Measurements from ENCODE around the gene CTTN.
"Not testable (repeated sequence)": the region's sequence is repeated elsewhere in the genome, so short reads cannot be mapped to it uniquely, and the experiment has no call there.

The CTTN gene

GRCh38 chr11:70381872-70382861, 16.2 kb upstream of the CTTN start:
- DNase-seq (ENCODE audit: low read depth) = peak; percentile 15

- no peak for DNase-seq (ENCODE audit: low read depth)
Observed at GRCh38 chr11:70383664-70384565, 14.4 kb upstream of the CTTN start.

DNA sequence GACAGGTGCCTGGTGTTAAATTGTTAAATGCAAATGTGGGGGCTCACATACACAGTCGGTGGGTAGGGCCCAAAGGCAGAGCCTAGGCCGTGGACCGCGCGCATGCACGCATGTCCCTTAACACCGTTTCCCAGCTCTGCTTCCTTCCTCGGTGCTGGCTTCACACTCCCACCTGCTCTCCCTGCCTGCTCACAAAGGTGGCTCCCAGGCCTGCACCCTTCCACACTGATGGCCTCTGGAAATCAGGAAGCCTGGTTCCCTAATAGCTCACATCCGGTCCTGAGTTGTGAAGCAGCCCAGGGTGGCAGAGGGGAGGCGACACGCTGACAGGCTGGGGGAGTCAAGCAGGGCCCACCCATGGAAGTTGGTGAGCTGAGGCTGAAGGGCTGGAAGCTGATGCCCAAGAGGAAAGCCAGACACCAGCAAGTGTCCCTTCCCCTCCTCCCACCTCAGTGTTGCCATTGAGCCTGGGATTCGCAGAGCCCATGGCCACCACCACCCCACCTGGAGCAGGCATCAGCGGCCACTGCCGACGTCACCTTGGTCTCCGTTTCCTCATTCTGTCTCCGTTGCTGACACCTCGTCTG, 13.7 kb upstream of the CTTN start:
- DNase-seq (ENCODE audit: low read depth) = no peak

- no peak for DNase-seq (ENCODE audit: low read depth)
Observed at GRCh38 chr11:70387564-70387963, 10.8 kb upstream of the CTTN start.

- DNase-seq (ENCODE audit: low read depth) = no peak
Observed at GRCh38 chr11:70389201-70389600, 9.1 kb upstream of the CTTN start.

GRCh38 chr11:70390882-70391281, 7.4 kb upstream of the CTTN start:
- not testable (repeated sequence) for DNase-seq (ENCODE audit: low read depth)

- DNase-seq (ENCODE audit: low read depth) = no peak
Observed at GRCh38 chr11:70394211-70394950, 3.9 kb upstream of the CTTN start.

DNA sequence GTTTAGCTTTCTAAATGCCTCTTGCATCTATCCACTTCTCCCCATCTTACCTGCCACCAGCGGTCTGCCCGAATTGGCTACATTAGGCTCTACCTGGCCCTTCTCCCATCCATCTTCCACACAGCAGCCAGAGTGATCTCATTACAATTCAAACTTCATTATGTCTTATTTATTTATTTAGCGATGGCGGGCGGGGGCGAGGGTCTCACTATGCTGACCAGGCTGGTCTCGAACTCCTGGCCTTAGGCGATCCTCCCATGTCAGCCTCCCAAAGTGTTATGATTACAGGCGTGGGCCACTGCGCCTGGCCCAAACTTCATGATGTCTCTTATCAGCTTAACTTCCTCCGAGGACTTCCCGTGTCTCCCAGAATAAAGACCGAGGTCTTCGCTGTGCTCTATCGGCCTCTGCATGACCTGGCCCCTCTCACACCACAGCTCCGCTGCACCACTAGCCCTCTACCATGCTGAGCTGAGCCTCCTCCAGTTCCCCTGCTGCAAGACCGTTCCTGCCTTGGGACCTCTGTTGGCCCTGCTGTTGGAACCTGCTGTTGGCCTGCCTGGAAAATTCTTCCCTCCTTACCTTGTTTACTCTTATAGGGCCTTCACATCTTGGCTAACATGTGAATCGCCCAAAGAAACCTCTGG, 870 bp upstream of the CTTN start:
- DNase-seq (ENCODE audit: low read depth) = peak; percentile 45

DNA sequence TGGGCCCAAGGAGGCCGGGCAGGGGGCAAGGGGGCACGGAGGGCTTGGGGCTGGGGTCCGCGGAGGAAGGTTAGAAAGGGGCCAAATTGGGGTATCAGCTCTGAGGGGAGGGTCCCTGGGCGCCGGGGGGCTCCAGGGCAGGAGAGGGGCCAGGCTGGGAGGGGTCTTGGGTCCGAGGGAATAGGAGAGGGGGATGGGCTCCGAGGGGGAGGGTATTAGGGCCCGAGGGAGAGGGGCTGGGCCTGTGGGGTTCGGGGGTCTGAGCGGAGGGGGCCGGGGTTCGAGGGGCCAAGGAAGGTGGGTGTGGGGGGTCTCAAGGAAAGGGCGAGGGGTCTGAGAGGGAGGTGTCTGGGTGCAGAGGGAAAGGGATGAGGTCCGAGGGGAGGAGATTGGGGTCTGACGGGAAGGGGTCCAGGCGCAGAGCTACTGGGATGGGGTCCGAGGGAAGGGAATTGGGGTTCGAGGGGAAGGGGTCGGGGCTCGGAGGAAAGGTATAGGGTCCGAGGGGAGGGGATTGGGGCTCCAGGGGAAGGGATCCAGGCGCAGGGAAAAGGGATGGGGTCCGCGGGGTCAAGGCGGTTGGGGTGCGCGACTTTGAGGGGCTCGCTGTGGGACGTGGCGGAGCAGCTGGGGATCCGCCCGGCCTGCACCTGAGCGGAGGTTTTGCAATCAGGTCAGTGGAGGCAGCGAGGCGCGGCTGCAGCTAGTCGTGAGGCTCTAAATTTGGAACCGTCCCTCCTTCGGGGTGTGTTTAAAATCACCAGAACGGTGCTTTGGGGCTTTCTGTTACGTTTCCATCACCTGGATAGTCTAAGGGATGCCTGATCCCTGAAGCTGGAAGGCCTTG, 728 bp downstream of the CTTN start:
- no peak for DNase-seq (ENCODE audit: low read depth)

DNA sequence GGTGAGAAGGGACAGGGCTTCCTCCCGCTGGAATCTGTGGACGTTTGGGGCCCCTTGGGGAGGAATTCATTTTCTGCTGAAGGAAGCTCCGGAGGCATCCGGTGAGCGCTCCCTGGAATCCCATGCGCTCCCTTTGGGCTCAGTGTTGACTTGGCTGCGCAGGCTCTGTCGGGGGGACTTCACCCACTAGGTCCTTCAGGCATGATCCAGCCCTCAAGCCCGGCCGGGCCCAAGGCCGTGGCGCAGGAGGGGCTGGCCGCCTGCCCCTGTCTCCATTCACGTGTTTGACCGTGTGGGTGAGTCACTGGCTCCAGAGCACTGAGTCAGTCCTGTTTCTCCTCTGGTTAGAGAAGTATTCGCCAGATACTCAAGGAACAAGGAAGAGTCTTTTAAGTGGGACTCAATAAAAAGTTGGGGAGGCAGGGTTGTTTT, 1.4 kb downstream of the CTTN start:
- peak; percentile 97 for DNase-seq (ENCODE audit: low read depth)

DNA sequence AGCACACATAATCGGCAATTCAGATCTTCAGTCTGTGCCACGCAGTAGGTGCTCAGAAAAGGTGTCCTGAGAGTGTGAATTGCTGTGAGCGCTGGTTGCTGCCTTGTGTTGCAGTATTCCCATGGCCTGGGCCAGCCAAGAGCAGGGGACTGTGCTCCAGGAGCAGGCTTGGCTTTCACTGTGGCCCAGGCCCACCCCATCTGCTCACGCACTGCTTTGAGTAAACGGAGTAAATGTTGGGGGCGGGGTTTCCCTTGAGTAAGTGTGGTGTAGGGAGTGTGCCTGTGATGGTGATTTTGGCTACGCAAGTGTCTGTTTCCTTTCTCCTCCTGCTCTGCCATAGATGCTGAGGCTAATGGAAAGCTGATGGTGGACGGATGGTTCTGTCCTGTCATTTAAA, 2.3 kb downstream of the CTTN start:
- DNase-seq (ENCODE audit: low read depth) = no peak

GRCh38 chr11:70402016-70402415, 3.7 kb downstream of the CTTN start:
- DNase-seq (ENCODE audit: low read depth) = no peak

DNA sequence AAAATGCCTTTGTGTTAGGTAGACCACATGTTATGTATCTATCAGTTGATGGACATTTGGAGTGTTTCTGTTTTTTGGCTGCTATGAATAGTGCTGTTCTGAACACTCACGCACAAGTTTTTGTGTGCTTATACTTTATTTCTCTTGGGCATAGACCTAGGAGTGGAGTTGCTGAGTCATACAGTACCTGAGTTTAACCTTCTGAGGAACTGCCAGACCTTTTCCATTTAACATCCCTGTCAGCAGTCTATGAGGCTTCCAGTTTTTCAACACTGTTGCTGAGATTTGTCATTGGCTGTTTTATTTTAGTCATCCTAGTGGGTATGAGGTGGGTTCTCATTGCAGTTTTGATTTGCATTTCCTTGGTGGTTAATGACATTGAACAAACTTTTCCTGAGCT, 4.4 kb downstream of the CTTN start:
- no peak for DNase-seq (ENCODE audit: low read depth)

DNA sequence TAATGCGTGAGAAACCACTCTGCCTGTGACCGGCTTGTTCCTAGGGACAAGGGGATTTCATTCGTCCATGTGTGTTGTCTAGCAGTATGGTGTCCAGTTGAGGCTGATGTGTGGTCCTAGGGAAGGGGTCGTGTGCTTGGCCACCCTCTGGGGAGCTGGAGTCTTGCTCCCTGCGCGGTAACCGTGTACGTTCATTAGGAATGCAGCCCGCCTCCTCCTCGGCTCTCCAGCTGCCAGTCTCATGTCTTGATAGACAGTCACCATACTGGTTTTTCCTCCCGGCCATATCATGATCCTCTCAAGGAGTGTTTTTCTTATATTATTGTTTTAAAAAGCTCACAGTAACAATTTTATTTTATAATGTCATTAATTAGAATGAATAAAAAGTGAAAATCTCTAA, 5.9 kb downstream of the CTTN start:
- DNase-seq (ENCODE audit: low read depth) = no peak

- DNase-seq (ENCODE audit: low read depth) = no peak
Observed at GRCh38 chr11:70405679-70406395, 7.5 kb downstream of the CTTN start.

DNA sequence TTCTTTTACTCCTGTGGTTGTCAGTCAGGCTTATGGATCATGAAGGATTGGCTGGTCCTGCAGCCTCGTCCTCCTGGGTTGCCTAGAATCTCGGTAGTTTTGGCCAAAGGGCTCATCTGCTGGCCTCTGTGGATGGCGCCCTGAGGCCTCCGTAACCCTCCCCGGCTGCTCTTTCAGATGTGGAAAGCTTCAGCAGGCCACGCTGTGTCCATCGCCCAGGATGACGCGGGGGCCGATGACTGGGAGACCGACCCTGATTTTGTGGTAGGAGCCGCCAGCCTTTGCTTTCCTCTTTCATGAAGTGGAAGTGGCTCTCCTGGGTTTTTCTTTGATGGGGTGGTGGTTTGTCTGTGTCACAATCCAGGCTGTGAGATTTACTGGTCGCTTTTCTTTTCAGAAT, 8.8 kb downstream of the CTTN start:
- DNase-seq (ENCODE audit: low read depth) = no peak

DNA sequence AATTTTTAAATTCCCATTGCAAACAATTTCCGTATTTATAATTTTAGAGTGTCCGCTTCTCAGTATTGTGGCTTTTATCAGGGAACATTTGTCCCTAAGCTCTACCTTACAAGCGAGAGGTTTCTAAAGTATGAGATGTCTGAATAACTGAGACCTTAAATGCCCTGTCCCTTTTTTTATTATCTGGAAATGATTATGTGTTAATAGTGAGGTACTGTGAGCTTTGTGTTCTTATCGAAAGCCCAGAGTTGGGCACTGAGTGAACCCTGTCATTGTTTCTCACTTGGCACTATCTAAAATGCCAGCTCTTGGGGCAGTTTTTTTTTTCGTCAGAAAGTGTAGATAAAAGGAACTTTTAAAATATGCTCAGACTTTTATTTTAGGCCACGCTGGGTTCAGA, 9.5 kb downstream of the CTTN start:
- DNase-seq (ENCODE audit: low read depth) = no peak

GRCh38 chr11:70408326-70408725, 10.0 kb downstream of the CTTN start:
- not testable (repeated sequence) for DNase-seq (ENCODE audit: low read depth)

DNA sequence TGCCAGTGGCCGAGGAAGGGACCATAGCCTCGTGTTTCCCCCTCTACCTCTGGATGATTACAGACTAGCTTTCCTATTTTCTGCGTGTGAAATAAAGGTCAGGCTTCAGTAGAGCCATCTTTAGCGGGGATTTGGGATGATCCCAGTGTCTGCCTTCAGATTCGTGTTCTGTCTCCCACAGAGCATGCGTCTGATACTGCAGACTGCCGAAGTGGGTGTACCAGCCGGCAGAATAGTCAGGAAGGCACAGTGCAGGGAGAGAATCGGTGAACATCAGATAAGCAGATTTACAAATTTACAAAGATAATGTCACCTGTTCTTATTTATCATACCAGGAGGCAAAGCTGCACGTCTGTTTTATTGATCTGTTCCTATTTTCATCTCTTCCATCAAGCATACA, 11.1 kb downstream of the CTTN start:
- no peak for DNase-seq (ENCODE audit: low read depth)

DNA sequence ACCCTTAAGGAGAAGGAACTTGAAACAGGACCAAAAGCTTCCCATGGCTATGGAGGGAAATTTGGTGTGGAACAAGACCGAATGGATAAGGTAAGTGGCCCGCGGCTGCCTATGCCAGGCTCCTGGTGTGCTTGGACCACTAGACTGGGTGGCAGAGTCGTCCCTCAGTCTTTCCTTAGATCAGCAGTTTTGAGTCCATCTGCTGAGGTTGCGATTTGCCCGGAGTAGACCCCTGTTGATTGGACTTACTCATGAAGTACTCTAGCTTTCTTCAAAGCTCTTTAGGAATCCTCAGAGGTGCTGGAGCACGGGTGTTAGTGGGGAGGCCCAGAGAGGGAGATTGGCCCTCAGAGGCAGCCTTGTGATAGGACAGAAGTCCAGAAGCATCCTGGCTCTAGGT, 11.5 kb downstream of the CTTN start:
- DNase-seq (ENCODE audit: low read depth) = no peak

Measured in ELR (cell line).